ENCODE results near the gene WIZ.

GRCh38 chr19:15487038-15487437, 37.3 kb upstream of the WIZ start:
- TF ChIP-seq CTCF (optimal IDR thresholded peaks at IDR 0.05 in 1 of 3, IDR thresholded peaks at IDR 0.05 in 1 of 3, conservative IDR thresholded peaks at IDR 0.05 in 1 of 3; ENCODE audit: extremely low read depth in 1 of 3, insufficient read depth in 2 of 3, low read length in 3 of 3), result no peak
- TF ChIP-seq EZH2 (IDR thresholded peaks at IDR 0.05; ENCODE audit: low read length), result no peak
